Neural cell (in vitro differentiated cells): ENCODE measurements around the gene PPP4R2.

ENCODE experiments used
- EP300 ChIP-seq: fragments of 450-650 bp; conservative IDR thresholded peaks from 2 replicates; pipeline ENCODE4 v1.6.1; 2014; ENCODE audit warnings: antibody characterized with exemption, mild to moderate bottlenecking, moderate library complexity; ENCODE audit not compliant: poor library complexity, severe bottlenecking
- EZH2 ChIP-seq: fragments of 200-600, 300-800 bp; shearing (Covaris generic), sonication (generic); IDR thresholded peaks from 2 replicates; pipeline ENCODE4 v1.6.1; 2014; ENCODE audit warnings: antibody characterized with exemption, low read length, borderline replicate concordance, mild to moderate bottlenecking; ENCODE audit not compliant: insufficient read depth, poor library complexity, severe bottlenecking
- MXI1 ChIP-seq: fragments of 450-650 bp; conservative IDR thresholded peaks from 2 replicates; pipeline ENCODE4 v1.6.1; 2014; ENCODE audit warnings: antibody characterized with exemption, mild to moderate bottlenecking; ENCODE audit not compliant: poor library complexity, severe bottlenecking
- POLR2AphosphoS5 ChIP-seq: IDR thresholded peaks from 2 replicates; pipeline ENCODE4 v1.6.1; 2012
- TAF1 ChIP-seq: IDR thresholded peaks from 2 replicates; pipeline ENCODE4 v1.6.1; 2012; ENCODE audit warnings: low read depth
- TF ChIP-seq, protein P1 (sequence below): fragments of 450-650 bp; IDR thresholded peaks from 2 replicates; pipeline ENCODE4 v1.5.1; 2014; ENCODE audit warnings: antibody characterized with exemption, mild to moderate bottlenecking, moderate library complexity; ENCODE audit not compliant: poor library complexity, severe bottlenecking
- TF ChIP-seq, protein P2 (sequence below): IDR thresholded peaks from 2 replicates; pipeline ENCODE4 v1.6.1; 2012; ENCODE audit warnings: borderline replicate concordance

DNA sequence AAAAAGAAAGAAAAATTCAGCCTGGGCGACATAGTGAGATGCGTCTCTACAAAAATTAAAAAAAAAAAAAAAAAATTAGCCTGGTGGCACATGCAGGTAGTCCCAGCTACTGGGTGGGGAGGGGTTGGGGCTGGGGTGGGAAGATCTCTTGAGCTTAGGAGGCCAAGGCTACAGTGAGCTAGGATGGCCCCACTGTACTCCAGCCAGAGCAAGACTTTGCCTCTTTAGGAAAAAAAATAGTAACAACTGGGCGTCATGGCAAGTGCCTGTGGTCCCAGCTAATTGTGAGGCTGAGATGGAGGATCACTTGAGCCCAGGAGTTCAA lies 23.9 kb upstream of the PPP4R2 start:
- TF ChIP-seq MXI1 (no peak), POLR2AphosphoS5 (no peak), EP300 (no peak), TAF1 (no peak), EZH2 (no peak)
- TF ChIP-seq, protein P1, sequence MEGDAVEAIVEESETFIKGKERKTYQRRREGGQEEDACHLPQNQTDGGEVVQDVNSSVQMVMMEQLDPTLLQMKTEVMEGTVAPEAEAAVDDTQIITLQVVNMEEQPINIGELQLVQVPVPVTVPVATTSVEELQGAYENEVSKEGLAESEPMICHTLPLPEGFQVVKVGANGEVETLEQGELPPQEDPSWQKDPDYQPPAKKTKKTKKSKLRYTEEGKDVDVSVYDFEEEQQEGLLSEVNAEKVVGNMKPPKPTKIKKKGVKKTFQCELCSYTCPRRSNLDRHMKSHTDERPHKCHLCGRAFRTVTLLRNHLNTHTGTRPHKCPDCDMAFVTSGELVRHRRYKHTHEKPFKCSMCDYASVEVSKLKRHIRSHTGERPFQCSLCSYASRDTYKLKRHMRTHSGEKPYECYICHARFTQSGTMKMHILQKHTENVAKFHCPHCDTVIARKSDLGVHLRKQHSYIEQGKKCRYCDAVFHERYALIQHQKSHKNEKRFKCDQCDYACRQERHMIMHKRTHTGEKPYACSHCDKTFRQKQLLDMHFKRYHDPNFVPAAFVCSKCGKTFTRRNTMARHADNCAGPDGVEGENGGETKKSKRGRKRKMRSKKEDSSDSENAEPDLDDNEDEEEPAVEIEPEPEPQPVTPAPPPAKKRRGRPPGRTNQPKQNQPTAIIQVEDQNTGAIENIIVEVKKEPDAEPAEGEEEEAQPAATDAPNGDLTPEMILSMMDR = no peak
- TF ChIP-seq, protein P2, sequence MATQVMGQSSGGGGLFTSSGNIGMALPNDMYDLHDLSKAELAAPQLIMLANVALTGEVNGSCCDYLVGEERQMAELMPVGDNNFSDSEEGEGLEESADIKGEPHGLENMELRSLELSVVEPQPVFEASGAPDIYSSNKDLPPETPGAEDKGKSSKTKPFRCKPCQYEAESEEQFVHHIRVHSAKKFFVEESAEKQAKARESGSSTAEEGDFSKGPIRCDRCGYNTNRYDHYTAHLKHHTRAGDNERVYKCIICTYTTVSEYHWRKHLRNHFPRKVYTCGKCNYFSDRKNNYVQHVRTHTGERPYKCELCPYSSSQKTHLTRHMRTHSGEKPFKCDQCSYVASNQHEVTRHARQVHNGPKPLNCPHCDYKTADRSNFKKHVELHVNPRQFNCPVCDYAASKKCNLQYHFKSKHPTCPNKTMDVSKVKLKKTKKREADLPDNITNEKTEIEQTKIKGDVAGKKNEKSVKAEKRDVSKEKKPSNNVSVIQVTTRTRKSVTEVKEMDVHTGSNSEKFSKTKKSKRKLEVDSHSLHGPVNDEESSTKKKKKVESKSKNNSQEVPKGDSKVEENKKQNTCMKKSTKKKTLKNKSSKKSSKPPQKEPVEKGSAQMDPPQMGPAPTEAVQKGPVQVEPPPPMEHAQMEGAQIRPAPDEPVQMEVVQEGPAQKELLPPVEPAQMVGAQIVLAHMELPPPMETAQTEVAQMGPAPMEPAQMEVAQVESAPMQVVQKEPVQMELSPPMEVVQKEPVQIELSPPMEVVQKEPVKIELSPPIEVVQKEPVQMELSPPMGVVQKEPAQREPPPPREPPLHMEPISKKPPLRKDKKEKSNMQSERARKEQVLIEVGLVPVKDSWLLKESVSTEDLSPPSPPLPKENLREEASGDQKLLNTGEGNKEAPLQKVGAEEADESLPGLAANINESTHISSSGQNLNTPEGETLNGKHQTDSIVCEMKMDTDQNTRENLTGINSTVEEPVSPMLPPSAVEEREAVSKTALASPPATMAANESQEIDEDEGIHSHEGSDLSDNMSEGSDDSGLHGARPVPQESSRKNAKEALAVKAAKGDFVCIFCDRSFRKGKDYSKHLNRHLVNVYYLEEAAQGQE = no peak
